GM21619 (cell line): Measurements from ENCODE around the gene PRSS33.

Experiments used
- ATAC-seq: cut with Tn5 transposase; IDR thresholded peaks from one replicate; pipeline ENCODE4 v1.9.1; 2021; ENCODE audit not compliant: unreplicated experiment

Gene PRSS33

GRCh38 chr16:2766430-2767139, 20.8 kb downstream of the PRSS33 start:
- ATAC-seq = no peak

GRCh38 chr16:2765462-2766404, 21.6 kb downstream of the PRSS33 start:
- no peak for ATAC-seq

- no peak for ATAC-seq
Measured at GRCh38 chr16:2764718-2765117, 22.6 kb downstream of the PRSS33 start.

DNA sequence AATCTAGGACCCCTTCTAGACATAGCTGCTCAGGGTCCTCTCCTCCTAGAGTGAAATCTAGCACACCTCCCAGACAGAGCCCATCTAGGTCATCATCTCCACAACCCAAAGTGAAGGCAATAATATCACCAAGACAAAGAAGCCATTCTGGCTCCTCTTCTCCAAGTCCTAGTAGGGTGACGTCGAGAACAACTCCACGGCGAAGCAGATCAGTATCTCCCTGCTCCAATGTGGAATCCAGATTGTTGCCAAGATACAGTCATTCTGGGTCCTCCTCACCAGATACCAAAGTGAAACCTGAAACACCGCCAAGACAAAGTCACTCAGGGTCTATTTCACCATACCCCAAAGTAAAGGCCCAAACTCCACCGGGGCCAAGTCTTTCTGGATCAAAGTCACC, 24.2 kb downstream of the PRSS33 start:
- no peak for ATAC-seq

DNA sequence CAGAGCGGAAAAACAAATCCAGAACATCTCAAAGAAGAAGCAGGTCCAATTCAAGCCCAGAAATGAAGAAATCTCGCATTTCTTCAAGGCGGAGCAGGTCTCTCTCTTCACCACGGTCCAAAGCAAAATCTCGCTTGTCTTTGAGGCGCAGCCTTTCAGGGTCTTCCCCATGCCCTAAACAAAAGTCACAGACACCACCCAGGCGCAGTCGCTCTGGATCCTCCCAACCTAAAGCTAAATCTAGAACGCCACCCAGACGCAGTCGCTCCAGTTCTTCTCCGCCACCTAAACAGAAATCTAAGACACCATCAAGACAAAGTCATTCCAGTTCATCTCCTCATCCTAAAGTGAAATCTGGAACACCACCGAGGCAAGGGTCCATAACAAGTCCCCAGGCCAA, 24.6 kb downstream of the PRSS33 start:
- ATAC-seq = no peak

- no peak for ATAC-seq
Measured at GRCh38 chr16:2761886-2762583, 25.3 kb downstream of the PRSS33 start.

DNA sequence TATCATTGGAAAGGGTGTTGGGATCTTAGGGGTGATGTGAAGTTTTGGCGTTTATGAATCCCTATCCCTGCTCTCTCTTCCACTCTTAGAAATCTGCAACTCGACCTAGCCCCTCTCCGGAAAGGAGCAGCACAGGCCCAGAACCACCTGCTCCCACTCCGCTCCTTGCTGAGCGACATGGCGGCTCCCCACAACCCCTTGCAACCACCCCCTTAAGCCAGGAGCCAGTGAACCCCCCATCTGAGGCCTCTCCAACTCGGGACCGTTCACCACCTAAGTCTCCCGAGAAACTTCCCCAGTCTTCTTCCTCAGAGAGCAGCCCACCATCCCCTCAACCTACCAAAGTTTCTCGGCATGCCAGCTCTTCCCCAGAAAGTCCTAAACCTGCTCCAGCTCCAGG, 25.9 kb downstream of the PRSS33 start:
- no peak for ATAC-seq

DNA sequence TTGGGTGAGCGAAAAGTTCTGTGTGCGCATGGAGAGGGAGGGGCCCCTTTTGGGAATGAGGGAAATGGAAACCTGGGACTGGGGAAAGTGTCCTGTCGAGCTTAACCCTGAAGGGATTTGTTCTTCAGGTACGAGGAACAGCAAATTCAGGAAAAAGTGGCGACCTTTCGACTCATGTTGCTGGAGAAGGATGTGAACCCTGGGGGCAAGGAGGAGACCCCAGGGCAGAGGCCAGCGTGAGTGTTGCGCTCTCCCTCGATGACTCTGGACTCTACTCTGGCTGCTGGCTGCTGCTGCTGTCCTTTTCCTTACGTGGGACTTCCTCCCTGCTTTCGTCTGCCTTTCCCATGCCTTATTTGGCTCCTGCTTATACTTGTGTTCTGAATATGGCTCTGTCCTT, 30.0 kb downstream of the PRSS33 start:
- no peak for ATAC-seq

DNA sequence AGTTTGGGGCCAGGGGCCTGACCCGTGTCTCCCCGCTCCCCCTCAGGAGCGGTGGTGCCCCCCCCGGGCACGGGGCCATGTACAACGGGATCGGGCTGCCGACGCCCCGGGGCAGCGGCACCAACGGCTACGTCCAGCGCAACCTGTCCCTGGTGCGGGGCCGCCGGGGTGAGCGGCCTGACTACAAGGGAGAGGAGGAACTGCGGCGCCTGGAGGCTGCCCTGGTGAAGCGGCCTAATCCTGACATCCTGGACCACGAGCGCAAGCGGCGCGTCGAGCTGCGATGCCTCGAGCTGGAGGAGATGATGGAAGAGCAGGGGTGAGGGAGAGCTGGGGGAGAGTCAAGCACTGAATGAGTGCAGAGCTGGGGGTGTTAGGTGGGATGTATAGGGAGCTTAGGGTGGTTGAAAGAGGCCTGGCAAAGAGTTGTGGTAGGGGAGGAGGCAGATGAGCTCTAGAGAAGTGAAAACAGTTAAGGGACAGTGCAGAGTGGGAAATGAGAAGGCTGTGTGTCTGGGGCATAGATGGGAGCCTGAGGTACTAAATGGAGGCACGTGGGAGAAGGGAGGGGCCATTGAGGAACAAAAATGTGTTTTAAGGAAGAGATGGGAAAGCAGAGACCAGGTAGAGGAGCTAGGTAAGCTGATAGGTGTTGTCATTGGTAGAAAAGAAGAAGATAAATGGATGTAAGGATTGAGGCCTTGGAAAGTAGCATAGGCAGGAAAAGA, 30.9 kb downstream of the PRSS33 start:
- ATAC-seq = no peak

DNA sequence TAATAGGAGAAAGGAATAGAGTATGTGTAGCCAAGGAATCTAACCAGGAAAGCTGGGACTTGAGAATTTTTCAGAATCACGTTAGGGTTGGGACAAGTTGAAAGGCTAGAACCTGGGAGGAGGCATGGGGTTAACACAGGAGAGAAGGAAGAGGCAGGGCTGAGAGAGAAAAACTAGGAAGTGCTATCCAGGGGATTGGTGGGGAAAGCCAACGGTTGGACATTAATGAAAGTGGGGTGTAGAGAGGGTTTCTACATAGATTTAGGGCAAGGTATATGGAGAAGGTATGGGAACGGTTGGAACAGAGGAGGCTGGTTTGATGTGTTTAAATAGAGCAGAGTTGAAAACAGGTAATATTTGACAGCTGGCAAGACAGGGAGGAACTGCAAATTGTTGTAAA, 32.2 kb downstream of the PRSS33 start:
- no peak for ATAC-seq

DNA sequence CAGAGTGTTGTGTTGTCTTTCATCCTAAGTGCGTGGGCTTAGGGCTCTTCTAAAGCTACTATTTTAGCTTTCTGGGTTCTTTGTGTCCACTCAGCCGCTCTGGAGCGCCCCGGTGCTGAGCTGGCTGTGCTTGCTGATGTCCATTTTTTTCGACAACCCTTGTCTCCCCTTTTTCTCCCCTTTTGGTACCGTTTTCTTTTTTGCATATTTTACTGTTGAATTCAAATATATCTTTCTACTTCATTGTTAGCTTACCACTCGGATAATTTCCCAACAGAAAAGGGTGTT, 33.7 kb downstream of the PRSS33 start:
- ATAC-seq = no peak

DNA sequence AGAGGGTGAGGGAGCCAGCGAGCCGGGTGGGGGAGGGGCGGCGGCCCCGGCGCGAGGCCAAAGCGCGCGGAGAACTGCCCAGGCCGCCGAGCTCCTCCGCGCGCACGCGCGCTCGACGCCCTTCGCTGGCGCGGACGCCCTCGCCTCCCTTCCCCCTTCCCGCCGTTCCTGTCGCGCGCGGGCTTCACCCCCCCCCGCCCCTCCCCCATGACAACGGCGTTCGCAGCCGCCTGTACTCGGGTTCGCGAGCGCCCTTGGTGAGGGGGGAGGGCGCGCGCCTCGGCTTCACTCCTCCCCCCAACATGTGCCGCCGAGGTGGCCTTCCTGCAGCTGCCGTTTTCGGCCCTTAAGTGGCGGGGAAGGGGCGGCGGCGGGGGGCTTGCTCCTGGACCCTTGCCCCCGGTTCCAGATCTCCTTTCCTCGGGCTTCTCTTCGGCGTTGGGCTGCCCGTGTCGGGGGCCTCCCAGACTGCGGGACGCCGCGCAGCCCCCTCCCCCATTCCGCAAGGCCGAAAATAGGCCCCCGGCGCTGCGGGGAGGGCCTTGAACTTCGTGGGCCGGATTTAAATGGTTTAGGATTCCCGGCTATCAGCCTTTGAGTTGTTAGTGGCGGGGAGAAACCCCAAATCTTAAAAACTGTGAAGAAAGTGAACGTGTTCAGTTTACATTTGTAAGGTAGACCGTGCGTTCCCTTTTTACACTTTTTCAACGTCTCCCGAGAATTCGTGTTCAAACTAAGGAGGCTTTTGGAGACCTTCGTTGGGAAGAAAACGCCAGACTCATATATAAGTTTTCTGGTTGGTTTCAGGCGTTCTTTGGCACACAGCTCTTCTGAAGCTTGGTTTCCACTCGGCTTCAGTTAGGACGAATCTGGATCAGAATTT, 34.3 kb downstream of the PRSS33 start:
- ATAC-seq = peak; percentile 18

DNA sequence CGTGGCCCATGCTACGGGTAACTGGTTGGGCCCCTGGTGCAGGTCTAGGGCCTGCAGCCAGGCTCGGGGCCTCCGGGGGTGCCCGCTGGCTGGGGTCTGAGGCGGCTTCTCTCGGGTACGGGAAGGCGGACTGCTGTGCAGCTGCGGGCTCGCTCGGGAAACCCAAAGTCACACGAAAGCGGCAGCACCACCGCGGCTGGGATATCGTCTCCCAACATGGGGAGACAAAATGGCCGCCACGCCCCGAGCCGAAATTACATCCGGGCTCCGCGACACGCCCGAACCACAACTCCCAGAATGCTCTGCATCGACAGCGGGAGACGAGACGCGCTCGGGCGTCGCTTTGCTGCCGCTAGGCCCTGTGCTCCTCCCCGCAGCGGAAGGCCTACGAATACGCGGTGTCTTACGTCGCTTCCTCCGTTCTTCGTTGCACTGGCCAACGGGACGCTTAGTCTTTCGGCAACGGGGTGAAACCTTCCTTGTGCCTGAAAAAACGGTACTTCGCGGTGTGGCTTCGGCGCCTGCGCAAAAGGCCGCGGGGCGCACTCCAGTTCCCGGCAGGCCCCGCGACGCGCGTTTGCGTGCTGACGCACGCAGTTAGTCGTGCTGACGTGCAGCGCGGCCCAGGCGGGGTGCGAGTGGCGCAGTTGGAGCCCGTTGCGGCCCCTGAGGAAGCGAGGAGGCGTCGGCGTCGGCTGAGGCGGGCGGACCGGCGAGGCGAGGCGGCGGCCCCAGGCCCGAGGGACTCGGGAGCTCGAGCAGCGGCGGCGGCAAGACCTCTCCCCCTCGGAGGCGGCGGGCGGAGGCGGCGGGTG, 35.1 kb downstream of the PRSS33 start, which contains the start of gene SRRM2:
TSS of gene SRRM2 (plus strand) at position 604 of the 815 bp plus-strand sequence. CDS start 3,727 bp downstream, outside the sequence.
- peak; percentile 81 for ATAC-seq

- peak; percentile 32 for ATAC-seq
Measured at GRCh38 chr16:2751577-2752034, 35.8 kb downstream of the PRSS33 start.

- ATAC-seq = no peak
Measured at GRCh38 chr16:2749936-2750335, 37.4 kb downstream of the PRSS33 start.

- no peak for ATAC-seq
Measured at GRCh38 chr16:2749476-2749875, 37.9 kb downstream of the PRSS33 start.

DNA sequence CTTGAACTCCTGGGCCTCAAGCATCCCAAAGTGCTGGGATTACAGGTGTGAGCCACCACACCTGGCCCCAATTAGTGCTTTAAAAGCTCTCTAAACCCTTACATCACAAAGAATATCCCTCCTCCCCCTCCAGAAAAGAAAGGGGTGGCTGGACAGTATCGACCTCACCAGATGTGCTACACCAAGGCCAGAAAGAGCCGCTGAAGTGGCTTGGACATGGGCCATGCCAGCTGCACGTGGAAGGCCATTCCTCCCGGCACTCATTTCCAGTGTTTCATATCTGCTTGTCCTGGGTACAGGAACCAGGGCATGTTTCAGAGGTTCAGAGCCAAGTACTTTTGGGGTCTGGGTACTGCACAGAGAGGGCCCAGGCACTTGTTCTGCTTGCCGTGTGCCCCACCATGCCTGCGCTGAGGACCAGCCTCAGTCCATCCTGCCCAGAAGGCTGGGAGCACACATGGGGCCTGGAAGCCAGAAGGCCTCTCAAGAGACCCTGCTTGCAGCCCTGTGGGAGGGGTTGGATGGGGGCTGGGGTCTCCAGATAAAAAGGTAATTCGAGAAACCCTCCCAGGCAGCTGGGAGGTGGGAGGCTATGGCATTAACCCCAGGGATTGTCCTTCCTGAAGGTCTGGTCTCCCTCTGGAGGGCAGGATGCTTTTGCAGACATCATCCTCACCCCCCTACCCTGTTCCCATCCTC, 38.5 kb downstream of the PRSS33 start:
- no peak for ATAC-seq

- ATAC-seq = no peak
Measured at GRCh38 chr16:2745961-2746360, 41.4 kb downstream of the PRSS33 start.
